ENCODE measurements around the gene ZNF827.

The ZNF827 gene

DNA sequence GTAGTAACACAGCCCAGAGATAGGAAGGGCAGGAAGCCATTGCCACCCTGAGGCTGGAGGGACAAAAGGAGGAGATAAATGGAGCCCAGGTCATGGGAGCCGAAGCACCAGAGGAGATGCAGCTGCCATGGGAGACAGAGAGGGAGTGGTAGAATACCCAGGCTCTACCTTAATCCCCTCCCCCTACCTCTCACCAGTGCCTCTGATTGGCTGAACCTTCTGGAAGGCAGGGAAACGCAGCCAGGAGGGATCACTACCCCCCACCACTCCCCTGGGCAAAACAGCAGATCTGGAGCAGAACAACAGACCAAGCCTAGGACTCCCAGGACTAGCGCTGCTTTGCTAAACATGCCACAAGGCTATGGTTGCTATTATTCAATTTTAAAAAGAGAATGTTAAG lies 114.2 kb downstream of the ZNF827 start:
- no peak overlapping the region for H3K4me2 ChIP-seq (ENCODE audit: low read length)
- TF ChIP-seq, protein P1, sequence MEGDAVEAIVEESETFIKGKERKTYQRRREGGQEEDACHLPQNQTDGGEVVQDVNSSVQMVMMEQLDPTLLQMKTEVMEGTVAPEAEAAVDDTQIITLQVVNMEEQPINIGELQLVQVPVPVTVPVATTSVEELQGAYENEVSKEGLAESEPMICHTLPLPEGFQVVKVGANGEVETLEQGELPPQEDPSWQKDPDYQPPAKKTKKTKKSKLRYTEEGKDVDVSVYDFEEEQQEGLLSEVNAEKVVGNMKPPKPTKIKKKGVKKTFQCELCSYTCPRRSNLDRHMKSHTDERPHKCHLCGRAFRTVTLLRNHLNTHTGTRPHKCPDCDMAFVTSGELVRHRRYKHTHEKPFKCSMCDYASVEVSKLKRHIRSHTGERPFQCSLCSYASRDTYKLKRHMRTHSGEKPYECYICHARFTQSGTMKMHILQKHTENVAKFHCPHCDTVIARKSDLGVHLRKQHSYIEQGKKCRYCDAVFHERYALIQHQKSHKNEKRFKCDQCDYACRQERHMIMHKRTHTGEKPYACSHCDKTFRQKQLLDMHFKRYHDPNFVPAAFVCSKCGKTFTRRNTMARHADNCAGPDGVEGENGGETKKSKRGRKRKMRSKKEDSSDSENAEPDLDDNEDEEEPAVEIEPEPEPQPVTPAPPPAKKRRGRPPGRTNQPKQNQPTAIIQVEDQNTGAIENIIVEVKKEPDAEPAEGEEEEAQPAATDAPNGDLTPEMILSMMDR (IDR thresholded peaks at IDR 0.05) = no peak
- no peaks in the 10 kb centered on the region for H3K36me3 ChIP-seq (ENCODE audit: control insufficient read depth, insufficient read depth, low read length)
- H3K9ac ChIP-seq = no peak overlapping the region
- H3K9me3 ChIP-seq (ENCODE audit: control insufficient read depth, low read length) = no peaks in the 10 kb centered on the region
- no peaks in the 10 kb centered on the region for H3K79me2 ChIP-seq
- H3K27me3 ChIP-seq (ENCODE audit: control insufficient read depth, insufficient read depth, low read length) = no peaks in the 10 kb centered on the region
- H3K27ac ChIP-seq = no peak overlapping the region
- H2AFZ ChIP-seq = no peak overlapping the region
- no peak overlapping the region for H3K4me3 ChIP-seq (ENCODE audit: low read depth, low read length)
- no peaks in the 10 kb centered on the region for H3K4me1 ChIP-seq

DNA sequence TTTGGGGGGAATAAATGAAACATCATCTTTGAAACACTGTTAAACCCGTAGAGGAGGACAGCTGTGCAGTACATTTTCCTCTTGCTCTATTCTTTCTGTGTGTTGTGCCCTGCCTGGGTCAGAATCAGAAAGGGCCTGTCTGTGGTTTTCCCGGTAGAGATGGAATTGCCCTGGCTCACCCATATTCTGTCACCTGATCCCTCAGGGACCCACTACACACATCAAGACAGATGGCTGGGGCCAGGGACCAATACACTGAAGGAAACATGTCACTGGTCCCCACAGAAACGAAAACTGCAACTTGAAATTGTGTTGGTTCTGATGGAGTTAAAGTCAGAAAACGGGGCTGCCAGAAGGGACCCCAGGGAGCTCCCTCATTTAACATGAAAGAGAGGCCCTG lies 114.9 kb downstream of the ZNF827 start:
- Histone ChIP-seq H3K9me3 (ENCODE audit: control insufficient read depth, low read length) (no peaks in the 10 kb centered on the region), H3K4me2 (ENCODE audit: low read length) (no peak overlapping the region), H2AFZ (no peak overlapping the region), H3K9ac (no peak overlapping the region), H3K36me3 (ENCODE audit: control insufficient read depth, insufficient read depth, low read length) (no peaks in the 10 kb centered on the region), H3K4me1 (no peaks in the 10 kb centered on the region), H3K79me2 (no peaks in the 10 kb centered on the region), H3K4me3 (ENCODE audit: low read depth, low read length) (no peak overlapping the region), H3K27ac (no peak overlapping the region), H3K27me3 (ENCODE audit: control insufficient read depth, insufficient read depth, low read length) (no peaks in the 10 kb centered on the region)
- TF ChIP-seq, protein P1 (IDR thresholded peaks at IDR 0.05) = no peak

DNA sequence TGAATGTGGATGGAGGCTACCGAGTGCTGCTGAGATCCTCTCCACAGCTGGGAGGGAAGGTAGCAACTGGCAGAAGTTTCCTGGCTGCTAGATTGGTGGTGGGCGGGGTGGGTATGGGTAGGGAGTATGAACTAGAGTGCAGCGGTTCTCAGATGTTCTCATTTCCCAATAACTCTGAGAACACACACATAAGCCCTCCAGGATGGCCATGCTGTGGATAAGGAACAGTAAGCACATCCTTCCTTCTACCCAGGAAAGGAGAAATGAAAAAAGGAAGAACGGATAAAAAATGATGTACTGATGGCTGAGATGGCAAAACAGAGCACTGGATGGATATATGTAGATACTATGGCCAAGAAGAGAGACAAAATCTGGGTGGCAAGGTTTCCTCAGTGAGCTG lies 116.0 kb downstream of the ZNF827 start:
- Histone ChIP-seq H3K9me3 (ENCODE audit: control insufficient read depth, low read length) (no peaks in the 10 kb centered on the region), H3K4me2 (ENCODE audit: low read length) (no peak overlapping the region), H2AFZ (no peak overlapping the region), H3K4me3 (ENCODE audit: low read depth, low read length) (no peak overlapping the region), H3K79me2 (no peaks in the 10 kb centered on the region), H3K27me3 (ENCODE audit: control insufficient read depth, insufficient read depth, low read length) (no peaks in the 10 kb centered on the region), H3K4me1 (no peaks in the 10 kb centered on the region), H3K27ac (no peak overlapping the region), H3K36me3 (ENCODE audit: control insufficient read depth, insufficient read depth, low read length) (no peaks in the 10 kb centered on the region), H3K9ac (no peak overlapping the region)
- TF ChIP-seq, protein P1 (IDR thresholded peaks at IDR 0.05) = no peak

DNA sequence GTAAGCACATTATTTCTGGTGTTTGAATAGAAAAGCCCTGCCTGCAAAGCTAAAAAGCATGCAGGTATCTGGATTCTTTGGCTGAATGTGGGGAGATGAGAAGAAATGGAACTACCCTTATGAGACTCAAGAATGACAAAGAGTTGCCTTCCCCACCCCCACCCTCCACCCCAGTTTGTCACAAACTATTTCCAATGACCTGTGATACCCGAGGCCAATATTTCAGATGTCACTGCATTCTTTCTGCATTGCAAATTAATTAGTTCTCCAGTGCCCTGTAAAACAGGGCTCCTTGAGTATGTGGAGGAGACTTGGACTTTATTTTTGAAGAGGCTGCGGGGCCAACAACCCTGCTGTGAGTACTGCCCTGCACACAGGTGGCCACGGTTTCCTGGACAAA lies 116.4 kb downstream of the ZNF827 start:
- H3K27ac ChIP-seq = no peak overlapping the region
- TF ChIP-seq, protein P1 (IDR thresholded peaks at IDR 0.05) = no peak
- no peaks in the 10 kb centered on the region for H3K36me3 ChIP-seq (ENCODE audit: control insufficient read depth, insufficient read depth, low read length)
- no peaks in the 10 kb centered on the region for H3K9me3 ChIP-seq (ENCODE audit: control insufficient read depth, low read length)
- no peaks in the 10 kb centered on the region for H3K4me1 ChIP-seq
- H3K4me3 ChIP-seq (ENCODE audit: low read depth, low read length) = no peak overlapping the region
- no peaks in the 10 kb centered on the region for H3K27me3 ChIP-seq (ENCODE audit: control insufficient read depth, insufficient read depth, low read length)
- H3K79me2 ChIP-seq = no peaks in the 10 kb centered on the region
- no peak overlapping the region for H3K4me2 ChIP-seq (ENCODE audit: low read length)
- H3K9ac ChIP-seq = no peak overlapping the region
- H2AFZ ChIP-seq = no peak overlapping the region

DNA sequence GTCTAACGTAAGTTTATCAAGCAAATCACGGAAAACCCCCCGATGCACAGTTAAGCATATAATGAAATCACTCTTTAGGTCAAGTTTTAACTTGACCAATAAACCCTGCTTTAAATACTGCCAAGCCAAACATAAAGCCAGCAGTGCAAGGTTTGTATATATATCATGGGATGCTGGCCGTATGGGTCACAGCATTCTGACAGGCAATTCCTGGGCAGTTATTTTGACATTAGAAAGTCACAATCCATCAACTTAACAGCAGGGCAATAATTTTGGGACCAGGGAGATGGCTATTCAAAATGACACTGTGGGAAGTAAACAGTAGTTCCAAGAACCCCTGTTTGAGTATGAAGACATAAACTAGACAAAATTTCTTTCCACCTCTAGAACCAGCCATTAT lies 116.9 kb downstream of the ZNF827 start:
- TF ChIP-seq, protein P1 (IDR thresholded peaks at IDR 0.05) = no peak
- Histone ChIP-seq H3K4me2 (ENCODE audit: low read length) (no peak overlapping the region), H3K4me3 (ENCODE audit: low read depth, low read length) (no peak overlapping the region), H3K27me3 (ENCODE audit: control insufficient read depth, insufficient read depth, low read length) (no peaks in the 10 kb centered on the region), H3K4me1 (no peaks in the 10 kb centered on the region), H3K79me2 (no peaks in the 10 kb centered on the region), H3K9me3 (ENCODE audit: control insufficient read depth, low read length) (no peaks in the 10 kb centered on the region), H3K27ac (no peak overlapping the region), H2AFZ (no peak overlapping the region), H3K9ac (no peak overlapping the region), H3K36me3 (ENCODE audit: control insufficient read depth, insufficient read depth, low read length) (no peaks in the 10 kb centered on the region)
